Measurements from ENCODE around the gene CSTA. TPM values are rescaled to one million over a fixed set of nuclear protein-coding genes. Genes with fewer than 3 reads are reported as not detected.

CSTA gene
- total and polyA plus RNA-seq, 2 of the 13 experiments (the other 11 are each of a cell fraction or from before 2014, with no cell fraction given) = 3.9 to 11.0 TPM

DNA sequence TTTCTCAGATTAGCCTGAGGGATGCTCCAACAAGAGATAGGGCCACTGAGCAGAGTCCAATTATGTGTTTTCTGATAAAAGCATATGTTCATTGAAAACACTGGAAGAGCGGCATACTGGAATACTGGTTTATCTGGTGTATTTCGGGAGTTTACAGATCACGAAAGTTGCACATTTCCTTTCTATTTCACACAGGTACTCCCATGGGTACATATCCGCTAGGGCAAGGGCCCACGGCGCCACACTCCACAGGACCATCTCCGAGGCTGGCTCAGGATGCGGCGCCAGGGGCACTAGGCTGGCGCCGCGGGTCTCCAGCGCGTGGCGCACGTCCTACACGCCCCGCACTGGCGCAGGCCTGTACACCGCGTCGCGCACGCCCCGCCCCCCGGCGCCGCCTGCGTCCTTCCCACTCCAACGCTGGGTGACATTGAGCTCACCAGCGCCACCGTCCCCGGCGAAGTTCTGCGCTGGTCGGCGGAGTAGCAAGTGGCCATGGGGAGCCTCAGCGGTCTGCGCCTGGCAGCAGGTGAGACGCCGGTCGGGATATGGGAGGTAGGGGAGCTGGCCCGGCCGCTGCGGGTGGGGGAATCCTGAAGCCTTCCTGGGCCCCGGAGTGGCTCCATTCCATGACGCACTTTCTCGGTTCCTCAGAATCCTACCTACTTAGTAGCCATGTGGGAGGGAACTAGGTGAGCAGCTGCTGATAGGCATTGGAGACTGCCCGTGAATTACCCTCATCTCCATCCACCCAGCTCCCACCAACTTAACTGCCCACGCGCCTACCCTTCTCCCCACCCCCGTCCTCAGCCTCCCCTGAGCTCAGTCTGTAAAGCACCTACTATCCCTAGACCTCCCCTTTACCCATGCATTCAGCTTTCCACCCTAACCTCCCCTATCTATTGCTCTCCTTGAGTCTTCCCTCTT is 59.0 kb downstream of the CSTA start, which contains the start of gene FAM162A (continued):
- TF ChIP-seq, protein P1, sequence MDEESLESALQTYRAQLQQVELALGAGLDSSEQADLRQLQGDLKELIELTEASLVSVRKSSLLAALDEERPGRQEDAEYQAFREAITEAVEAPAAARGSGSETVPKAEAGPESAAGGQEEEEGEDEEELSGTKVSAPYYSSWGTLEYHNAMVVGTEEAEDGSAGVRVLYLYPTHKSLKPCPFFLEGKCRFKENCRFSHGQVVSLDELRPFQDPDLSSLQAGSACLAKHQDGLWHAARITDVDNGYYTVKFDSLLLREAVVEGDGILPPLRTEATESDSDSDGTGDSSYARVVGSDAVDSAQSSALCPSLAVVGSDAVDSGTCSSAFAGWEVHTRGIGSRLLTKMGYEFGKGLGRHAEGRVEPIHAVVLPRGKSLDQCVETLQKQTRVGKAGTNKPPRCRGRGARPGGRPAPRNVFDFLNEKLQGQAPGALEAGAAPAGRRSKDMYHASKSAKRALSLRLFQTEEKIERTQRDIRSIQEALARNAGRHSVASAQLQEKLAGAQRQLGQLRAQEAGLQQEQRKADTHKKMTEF (CRISPR knock-in tag; IDR thresholded peaks at IDR 0.05) = peak; percentile 95
- TF ChIP-seq AGO1 (IDR thresholded peaks at IDR 0.05; ENCODE audit: low read depth, low read length, poor library complexity, severe bottlenecking) (peak; percentile 75), ZNF510 (CRISPR knock-in tag; IDR thresholded peaks at IDR 0.05; ENCODE audit: low read depth) (peak; percentile 85), ZNF468 (CRISPR knock-in tag; IDR thresholded peaks at IDR 0.05) (no peak), TOE1 (CRISPR knock-in tag; IDR thresholded peaks at IDR 0.05) (no peak), RFX5 (IDR thresholded peaks at IDR 0.05; ENCODE audit: low read depth, low read length) (peak; percentile 45; the same call in 1 of the 2 replicates), ZEB1 (IDR thresholded peaks at IDR 0.05; ENCODE audit: insufficient replicate concordance, low read depth) (peak; percentile 44), ZNF326 (CRISPR knock-in tag; IDR thresholded peaks at IDR 0.05; ENCODE audit: borderline replicate concordance) (no peak), KAT7 (CRISPR knock-in tag; IDR thresholded peaks at IDR 0.05; ENCODE audit: borderline replicate concordance) (peak; percentile 100), GPN1 (CRISPR knock-in tag; IDR thresholded peaks at IDR 0.05; ENCODE audit: borderline replicate concordance) (no peak), SOX6 (IDR thresholded peaks at IDR 0.05) (no peak), SOX6 (CRISPR knock-in tag; IDR thresholded peaks at IDR 0.05) (peak; percentile 77), MTA1 (CRISPR knock-in tag; IDR thresholded peaks at IDR 0.05; ENCODE audit: borderline replicate concordance) (peak; percentile 98), ZNF333 (CRISPR knock-in tag; IDR thresholded peaks at IDR 0.05; ENCODE audit: borderline replicate concordance) (0 out of 2 replicates have a peak, but pooled peaks have one; percentile 74), ZNF235 (CRISPR knock-in tag; IDR thresholded peaks at IDR 0.05; ENCODE audit: borderline replicate concordance) (no peak; the same call in 1 of the 2 replicates)
- TF ChIP-seq, protein P2, sequence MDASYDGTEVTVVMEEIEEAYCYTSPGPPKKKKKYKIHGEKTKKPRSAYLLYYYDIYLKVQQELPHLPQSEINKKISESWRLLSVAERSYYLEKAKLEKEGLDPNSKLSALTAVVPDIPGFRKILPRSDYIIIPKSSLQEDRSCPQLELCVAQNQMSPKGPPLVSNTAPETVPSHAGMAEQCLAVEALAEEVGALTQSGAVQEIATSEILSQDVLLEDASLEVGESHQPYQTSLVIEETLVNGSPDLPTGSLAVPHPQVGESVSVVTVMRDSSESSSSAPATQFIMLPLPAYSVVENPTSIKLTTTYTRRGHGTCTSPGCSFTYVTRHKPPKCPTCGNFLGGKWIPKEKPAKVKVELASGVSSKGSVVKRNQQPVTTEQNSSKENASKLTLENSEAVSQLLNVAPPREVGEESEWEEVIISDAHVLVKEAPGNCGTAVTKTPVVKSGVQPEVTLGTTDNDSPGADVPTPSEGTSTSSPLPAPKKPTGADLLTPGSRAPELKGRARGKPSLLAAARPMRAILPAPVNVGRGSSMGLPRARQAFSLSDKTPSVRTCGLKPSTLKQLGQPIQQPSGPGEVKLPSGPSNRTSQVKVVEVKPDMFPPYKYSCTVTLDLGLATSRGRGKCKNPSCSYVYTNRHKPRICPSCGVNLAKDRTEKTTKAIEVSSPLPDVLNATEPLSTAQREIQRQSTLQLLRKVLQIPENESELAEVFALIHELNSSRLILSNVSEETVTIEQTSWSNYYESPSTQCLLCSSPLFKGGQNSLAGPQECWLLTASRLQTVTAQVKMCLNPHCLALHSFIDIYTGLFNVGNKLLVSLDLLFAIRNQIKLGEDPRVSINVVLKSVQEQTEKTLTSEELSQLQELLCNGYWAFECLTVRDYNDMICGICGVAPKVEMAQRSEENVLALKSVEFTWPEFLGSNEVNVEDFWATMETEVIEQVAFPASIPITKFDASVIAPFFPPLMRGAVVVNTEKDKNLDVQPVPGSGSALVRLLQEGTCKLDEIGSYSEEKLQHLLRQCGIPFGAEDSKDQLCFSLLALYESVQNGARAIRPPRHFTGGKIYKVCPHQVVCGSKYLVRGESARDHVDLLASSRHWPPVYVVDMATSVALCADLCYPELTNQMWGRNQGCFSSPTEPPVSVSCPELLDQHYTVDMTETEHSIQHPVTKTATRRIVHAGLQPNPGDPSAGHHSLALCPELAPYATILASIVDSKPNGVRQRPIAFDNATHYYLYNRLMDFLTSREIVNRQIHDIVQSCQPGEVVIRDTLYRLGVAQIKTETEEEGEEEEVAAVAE (CRISPR knock-in tag; IDR thresholded peaks at IDR 0.05; ENCODE audit: borderline replicate concordance) = peak; percentile 81; the same call in 1 of the 2 replicates
- TF ChIP-seq, protein P3, sequence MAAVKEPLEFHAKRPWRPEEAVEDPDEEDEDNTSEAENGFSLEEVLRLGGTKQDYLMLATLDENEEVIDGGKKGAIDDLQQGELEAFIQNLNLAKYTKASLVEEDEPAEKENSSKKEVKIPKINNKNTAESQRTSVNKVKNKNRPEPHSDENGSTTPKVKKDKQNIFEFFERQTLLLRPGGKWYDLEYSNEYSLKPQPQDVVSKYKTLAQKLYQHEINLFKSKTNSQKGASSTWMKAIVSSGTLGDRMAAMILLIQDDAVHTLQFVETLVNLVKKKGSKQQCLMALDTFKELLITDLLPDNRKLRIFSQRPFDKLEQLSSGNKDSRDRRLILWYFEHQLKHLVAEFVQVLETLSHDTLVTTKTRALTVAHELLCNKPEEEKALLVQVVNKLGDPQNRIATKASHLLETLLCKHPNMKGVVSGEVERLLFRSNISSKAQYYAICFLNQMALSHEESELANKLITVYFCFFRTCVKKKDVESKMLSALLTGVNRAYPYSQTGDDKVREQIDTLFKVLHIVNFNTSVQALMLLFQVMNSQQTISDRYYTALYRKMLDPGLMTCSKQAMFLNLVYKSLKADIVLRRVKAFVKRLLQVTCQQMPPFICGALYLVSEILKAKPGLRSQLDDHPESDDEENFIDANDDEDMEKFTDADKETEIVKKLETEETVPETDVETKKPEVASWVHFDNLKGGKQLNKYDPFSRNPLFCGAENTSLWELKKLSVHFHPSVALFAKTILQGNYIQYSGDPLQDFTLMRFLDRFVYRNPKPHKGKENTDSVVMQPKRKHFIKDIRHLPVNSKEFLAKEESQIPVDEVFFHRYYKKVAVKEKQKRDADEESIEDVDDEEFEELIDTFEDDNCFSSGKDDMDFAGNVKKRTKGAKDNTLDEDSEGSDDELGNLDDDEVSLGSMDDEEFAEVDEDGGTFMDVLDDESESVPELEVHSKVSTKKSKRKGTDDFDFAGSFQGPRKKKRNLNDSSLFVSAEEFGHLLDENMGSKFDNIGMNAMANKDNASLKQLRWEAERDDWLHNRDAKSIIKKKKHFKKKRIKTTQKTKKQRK (IDR thresholded peaks at IDR 0.05; ENCODE audit: low read length) = no peak
- TF ChIP-seq, protein P4, sequence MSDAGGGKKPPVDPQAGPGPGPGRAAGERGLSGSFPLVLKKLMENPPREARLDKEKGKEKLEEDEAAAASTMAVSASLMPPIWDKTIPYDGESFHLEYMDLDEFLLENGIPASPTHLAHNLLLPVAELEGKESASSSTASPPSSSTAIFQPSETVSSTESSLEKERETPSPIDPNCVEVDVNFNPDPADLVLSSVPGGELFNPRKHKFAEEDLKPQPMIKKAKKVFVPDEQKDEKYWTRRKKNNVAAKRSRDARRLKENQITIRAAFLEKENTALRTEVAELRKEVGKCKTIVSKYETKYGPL (CRISPR knock-in tag; IDR thresholded peaks at IDR 0.05) = peak; percentile 73; the same call in 1 of the 2 replicates

All from HepG2 (cell line).